Inflammatory macrophage treated with lipopolysaccharide for 4 hours (primary cell): Measurements from ENCODE around the gene FSD1L.
"Not testable (repeated sequence)": the region's sequence is repeated elsewhere in the genome, so short reads cannot be mapped to it uniquely, and the experiment has no call there.

Experiments used
- DNase-seq: peaks from one replicate; pipeline ENCODE4 v3.0.0-alpha.2; 2020

Gene FSD1L

GRCh38 chr9:105579952-105580351 is 132.1 kb downstream of the FSD1L start:
- not testable (repeated sequence) for DNase-seq

GRCh38 chr9:105581550-105581949 is 133.7 kb downstream of the FSD1L start:
- not testable (repeated sequence) for DNase-seq

GRCh38 chr9:105593145-105593544 is 145.3 kb downstream of the FSD1L start:
- DNase-seq: no peak
